GM06990 (cell line): Measurements from ENCODE around the gene SAA4.

Experiments
- DNase-seq: peaks from one replicate; pipeline ENCODE4 v3.0.0-alpha.2; 2011; ENCODE audit not compliant: insufficient read length; ENCODE audit errors: extremely low read depth
- H3K27me3 ChIP-seq: replicated peaks from 2 replicates; pipeline ENCODE4 v1.6.0; 2011; ENCODE audit warnings: low read length; ENCODE audit not compliant: control insufficient read depth, insufficient read depth
- H3K36me3 ChIP-seq: 2 replicates; pipeline ENCODE4 v1.5.1; 2011; ENCODE audit warnings: low read length; ENCODE audit not compliant: control insufficient read depth, insufficient read depth
- H3K4me3 ChIP-seq: replicated peaks from 2 replicates; pipeline ENCODE4 v1.5.1; 2011; ENCODE audit warnings: low read depth, mild to moderate bottlenecking, control low read depth, low read length
- CTCF ChIP-seq: IDR thresholded peaks from 2 replicates; pipeline ENCODE4 v1.5.1; 2011; ENCODE audit warnings: low read length, control low read depth, mild to moderate bottlenecking, inconsistent platforms; ENCODE audit not compliant: insufficient read depth, poor library complexity, severe bottlenecking

The SAA4 gene

GRCh38 chr11:18236664-18237356 is at the start of gene SAA4:
SAA4 (minus strand) TSS chr11:18236802; CDS start chr11:18235926, 876 bp downstream.
- H3K4me3 ChIP-seq, result no peak within 1 kb of the TSS

GRCh38 chr11:18285841-18286240 is 49.2 kb upstream of the SAA4 start:
- Histone ChIP-seq H3K36me3 (peaks cover 21% of the 10 kb centered on the region), H3K4me3 (no peak overlapping the region), H3K27me3 (no peaks in the 10 kb centered on the region)
- TF ChIP-seq CTCF, result no peak
- DNase-seq, result no peak

More at GRCh38 chr11:18236664-18237356, at the start of gene SAA4:
- no peaks in the 10 kb centered on the region for H3K27me3 ChIP-seq
- TF ChIP-seq CTCF, result no peak
- no peak for DNase-seq
- H3K36me3 ChIP-seq, result no peaks in the 10 kb centered on the region

GRCh38 chr11:18282626-18283025 is 46.0 kb upstream of the SAA4 start:
- DNase-seq, result no peak
- no peaks in the 10 kb centered on the region for H3K27me3 ChIP-seq
- TF ChIP-seq CTCF, result no peak
- peaks cover 15% of the 10 kb centered on the region for H3K36me3 ChIP-seq
- no peak overlapping the region for H3K4me3 ChIP-seq

GRCh38 chr11:18280438-18281045 is 43.9 kb upstream of the SAA4 start:
- Histone ChIP-seq H3K36me3 (peaks cover 10% of the 10 kb centered on the region), H3K4me3 (peak overlapping the region; percentile 46), H3K27me3 (no peaks in the 10 kb centered on the region)
- no peak for TF ChIP-seq CTCF
- DNase-seq, result peak; percentile 26

GRCh38 chr11:18277565-18278271 is 41.1 kb upstream of the SAA4 start:
- no peak for DNase-seq
- no peak for TF ChIP-seq CTCF
- no peaks in the 10 kb centered on the region for H3K27me3 ChIP-seq
- H3K36me3 ChIP-seq, result peaks cover 7% of the 10 kb centered on the region
- no peak overlapping the region for H3K4me3 ChIP-seq
